HG02981 (cell line): ENCODE data around the gene RMI2.

Source experiments
- ATAC-seq: cut with Tn5 transposase; IDR thresholded peaks from one replicate; pipeline ENCODE4 v1.9.1; 2021; ENCODE audit warnings: mild to moderate bottlenecking, moderate library complexity; ENCODE audit not compliant: unreplicated experiment

RMI2 gene

DNA sequence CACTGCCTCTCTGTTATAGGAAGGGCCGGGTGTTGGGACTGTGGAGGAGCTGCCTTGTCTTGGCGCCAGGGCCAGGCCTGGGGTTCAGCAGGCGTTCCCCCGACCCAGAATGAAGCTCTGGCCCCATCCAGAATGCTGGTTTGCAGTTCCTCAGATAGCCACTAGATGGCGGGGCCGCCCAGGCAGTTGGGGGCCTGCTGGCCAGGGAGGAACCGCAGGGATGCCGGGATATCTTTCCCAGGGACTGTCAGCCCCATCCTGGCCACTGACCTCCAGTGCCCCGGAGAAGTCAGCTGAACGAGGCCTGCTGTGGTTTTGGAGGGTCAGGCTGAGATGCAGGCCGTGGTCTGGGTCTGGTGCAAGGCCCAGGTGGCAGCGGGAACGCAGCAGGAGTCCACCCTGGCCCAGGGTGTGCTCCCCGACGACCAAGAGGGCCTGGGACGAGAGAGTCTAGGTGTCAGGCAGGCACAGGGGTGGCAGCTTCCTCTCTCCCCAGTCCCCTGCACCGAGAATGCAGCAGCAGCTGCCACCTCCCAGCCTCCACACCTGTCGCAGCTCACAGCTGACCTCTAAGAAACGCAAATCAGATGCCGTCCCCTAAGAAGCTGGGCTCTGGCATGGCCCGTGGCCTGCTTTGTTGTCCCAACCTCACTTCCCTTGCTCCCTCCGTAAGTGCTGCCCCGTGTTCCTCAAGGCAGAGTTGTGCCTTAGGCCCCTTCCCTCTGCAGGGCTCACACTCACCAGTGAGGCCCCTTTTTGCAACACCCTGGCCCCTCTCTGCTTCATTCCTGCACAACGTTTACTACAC is 51.2 kb downstream of the RMI2 start:
- ATAC-seq = no peak

DNA sequence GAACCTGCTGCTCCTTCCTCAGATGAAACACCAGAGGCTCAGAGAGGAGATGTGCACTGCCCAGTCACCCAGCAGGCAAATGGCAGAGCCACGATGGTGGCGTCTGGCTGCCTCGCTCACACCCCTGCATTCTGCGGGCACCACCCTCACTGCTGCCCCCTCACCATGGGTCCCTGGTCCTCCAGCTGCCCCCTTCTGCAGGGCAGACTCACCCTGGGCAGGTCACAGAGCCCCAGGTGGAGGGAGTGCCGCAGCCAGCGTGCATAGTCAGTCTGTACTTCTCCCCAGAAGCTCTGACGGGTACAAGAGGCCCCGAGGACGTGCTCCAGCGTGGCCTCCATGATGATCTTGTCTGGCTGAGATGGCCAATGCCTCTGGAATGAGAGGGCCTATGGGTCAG is 52.9 kb downstream of the RMI2 start:
- ATAC-seq = no peak

DNA sequence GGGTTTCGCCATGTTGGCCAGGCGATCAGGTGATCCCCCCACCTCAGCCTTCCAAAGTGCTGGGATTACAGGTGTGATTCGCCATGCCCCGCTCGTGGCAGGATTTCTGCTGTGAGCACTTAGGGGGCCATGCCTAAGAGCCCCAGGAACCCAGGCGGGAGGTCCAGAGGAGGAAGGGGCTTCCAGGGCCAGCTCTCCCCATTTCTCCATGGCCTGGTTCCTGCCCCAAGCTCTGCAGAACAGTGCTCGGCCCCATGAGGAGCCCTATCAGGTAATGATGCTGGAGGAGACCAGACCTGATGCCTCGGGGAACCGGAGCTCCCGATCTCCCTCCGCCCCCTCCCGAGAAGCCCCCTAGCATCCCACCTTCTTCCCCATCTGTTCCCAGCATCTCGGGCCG is 53.6 kb downstream of the RMI2 start:
- no peak for ATAC-seq

GRCh38 chr16:11399261-11399831 is 54.1 kb downstream of the RMI2 start:
- ATAC-seq = no peak

- no peak for ATAC-seq
These were observed 54.8 kb downstream of the RMI2 start for GRCh38 chr16:11400076-11400475.
